GM19463 (cell line): Measurements from ENCODE around the gene DTX2.
"Not testable (repeated sequence)": the region's sequence is repeated elsewhere in the genome, so short reads cannot be mapped to it uniquely, and the experiment has no call there.

Experiments
- ATAC-seq: cut with Tn5 transposase; IDR thresholded peaks from one replicate; pipeline ENCODE4 v1.9.1; 2021; ENCODE audit warnings: mild to moderate bottlenecking, moderate library complexity; ENCODE audit not compliant: unreplicated experiment

The DTX2 gene

GRCh38 chr7:76442664-76443446 is 18.7 kb upstream of the DTX2 start:
- ATAC-seq: not testable (repeated sequence)

- ATAC-seq: not testable (repeated sequence)
Measured at GRCh38 chr7:76443846-76444245, 17.7 kb upstream of the DTX2 start.

GRCh38 chr7:76445577-76446008 is 15.9 kb upstream of the DTX2 start:
- ATAC-seq: peak; percentile 77

DNA sequence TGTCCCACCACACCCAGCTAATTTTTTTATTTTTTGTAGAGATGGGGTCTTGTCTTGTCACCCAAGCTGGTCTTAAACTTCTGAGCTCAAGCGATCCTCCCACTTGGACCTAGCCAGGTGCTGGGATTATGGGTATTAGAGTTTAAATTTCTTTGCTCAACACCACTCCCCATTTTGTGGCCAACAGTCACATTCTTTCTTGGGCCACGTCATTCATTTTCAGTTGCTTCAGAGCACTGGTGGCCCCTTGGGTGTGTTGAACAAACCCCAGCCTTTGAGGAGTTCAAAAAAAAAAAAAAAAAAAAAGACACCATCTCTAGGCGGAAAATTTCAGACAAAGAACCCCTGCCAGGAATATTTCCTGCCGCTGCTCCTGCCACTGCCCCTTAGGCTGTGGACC is 4.5 kb upstream of the DTX2 start:
- ATAC-seq: not testable (repeated sequence)

DNA sequence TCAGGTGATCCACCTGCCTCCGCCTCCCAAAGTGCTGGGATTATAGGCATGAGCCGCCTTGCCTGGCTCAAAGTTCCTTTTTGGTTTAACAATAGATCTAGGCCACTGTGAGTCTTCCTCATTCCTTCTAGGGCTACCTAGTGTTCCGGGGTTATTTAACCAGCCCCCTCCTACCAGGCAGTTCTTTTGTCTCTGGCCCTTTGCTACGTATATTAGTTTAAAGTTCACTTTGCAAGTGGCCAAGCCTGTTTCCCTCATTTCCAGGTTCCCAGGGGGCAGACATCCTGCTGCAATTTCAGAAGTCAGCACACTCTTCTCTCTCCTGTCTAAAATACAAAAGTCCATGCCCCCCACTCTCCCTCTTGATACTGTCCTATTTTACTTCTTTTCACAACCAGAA is 3.0 kb upstream of the DTX2 start:
- not testable (repeated sequence) for ATAC-seq

GRCh38 chr7:76460767-76461166 is 742 bp upstream of the DTX2 start:
- ATAC-seq: not testable (repeated sequence)

GRCh38 chr7:76462271-76462882 is 868 bp downstream of the DTX2 start:
- ATAC-seq: not testable (repeated sequence)

DNA sequence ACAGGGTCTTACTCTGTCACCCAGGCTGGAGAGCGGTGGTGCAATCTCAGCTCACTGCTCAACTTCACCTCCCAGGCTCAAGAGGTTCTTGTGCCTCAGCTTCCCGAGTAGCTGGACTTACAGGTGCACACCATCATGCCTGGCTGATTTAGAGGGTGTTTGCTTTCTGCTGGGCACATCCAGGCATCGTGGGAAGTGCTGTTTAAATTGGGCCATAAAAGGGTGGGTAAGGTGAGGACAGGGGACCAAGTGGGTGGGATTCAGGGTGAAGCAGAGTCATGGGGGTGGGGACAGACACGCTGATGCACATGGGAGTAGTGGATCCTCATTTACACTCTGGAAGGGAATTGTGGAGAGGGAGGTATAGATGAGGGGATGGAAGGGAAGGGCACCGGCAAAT is 3.5 kb downstream of the DTX2 start:
- not testable (repeated sequence) for ATAC-seq

GRCh38 chr7:76465950-76466349 is 4.4 kb downstream of the DTX2 start:
- ATAC-seq: not testable (repeated sequence)

- ATAC-seq: not testable (repeated sequence)
Measured at GRCh38 chr7:76467743-76468404, 6.4 kb downstream of the DTX2 start.

- not testable (repeated sequence) for ATAC-seq
Measured at GRCh38 chr7:76471556-76472221, 10.2 kb downstream of the DTX2 start.

DNA sequence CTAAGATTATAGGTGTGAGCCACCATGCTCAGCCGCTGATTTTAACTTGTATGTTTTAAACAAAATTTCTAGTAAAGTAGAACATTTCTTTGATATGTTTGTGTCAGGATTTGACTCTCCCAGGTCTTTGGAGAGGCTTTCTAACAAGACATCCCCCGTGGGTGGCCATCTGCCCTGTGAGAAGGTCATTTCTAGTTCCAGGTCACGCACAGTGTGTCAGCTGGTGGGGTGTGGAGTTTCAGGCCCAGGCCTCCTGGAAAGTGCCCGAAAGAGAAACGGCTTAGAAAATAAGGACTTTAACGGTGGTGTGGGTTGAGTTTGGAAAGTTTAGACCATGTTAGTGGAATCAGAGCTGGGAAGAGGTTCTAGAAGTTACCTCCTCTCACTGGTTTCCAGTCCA is 11.6 kb downstream of the DTX2 start:
- ATAC-seq: not testable (repeated sequence)

DNA sequence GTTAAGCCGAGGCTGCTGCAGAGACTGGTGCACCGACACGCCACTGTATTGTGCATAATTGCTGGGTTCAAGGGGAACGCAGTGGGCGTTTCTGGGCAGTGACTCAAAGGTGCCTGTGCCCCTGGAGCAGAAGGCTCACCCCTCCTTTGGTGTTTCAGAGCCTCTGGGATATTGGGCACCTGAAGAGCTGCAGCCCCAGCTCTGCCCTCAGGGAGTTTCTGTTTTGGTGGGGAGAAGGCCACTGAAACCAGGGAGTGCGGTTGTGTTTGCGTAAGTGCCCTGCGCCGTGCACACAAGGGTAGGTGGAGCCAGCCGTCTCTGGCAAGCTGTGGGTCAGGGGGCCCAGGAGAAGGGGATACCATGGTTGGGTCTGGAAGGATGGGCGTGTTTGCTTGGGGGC is 14.8 kb downstream of the DTX2 start:
- ATAC-seq: not testable (repeated sequence)

GRCh38 chr7:76476742-76477474 is 15.4 kb downstream of the DTX2 start:
- ATAC-seq: not testable (repeated sequence)

- not testable (repeated sequence) for ATAC-seq
Measured at GRCh38 chr7:76479628-76480027, 18.1 kb downstream of the DTX2 start.

GRCh38 chr7:76480403-76481253 is 19.1 kb downstream of the DTX2 start:
- not testable (repeated sequence) for ATAC-seq

DNA sequence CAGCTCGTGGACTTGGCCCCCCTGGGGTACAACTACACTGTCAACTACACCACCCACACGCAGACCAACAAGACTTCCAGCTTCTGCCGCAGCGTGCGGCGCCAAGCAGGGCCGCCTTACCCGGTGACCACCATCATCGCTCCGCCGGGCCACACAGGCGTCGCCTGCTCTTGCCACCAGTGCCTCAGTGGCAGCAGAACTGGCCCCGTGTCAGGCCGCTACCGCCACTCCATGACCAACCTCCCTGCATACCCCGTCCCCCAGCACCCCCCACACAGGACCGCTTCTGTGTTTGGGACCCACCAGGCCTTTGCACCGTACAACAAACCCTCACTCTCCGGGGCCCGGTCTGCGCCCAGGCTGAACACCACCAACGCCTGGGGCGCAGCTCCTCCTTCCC is 21.2 kb downstream of the DTX2 start:
- ATAC-seq: not testable (repeated sequence)

DNA sequence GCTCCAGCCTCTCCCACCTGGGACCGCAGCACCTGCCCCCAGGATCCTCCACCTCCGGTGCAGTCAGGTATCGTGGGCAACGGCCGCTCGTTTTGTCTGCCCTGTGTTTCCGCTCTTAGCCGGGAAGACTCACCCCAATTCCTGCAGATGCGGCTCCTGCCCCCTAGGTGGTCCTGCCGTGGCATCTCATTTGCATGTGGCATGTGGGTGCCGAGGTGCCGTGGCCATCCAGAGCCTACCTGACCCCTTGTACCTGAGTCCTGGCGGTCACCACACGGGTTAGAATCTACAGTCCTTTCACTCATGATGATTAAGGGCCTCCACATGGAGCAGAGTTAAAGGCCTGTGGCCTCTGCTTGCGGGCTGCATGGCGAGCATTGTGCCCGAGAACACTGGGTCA is 21.6 kb downstream of the DTX2 start:
- not testable (repeated sequence) for ATAC-seq

- not testable (repeated sequence) for ATAC-seq
Measured at GRCh38 chr7:76484456-76484855, 22.9 kb downstream of the DTX2 start.
